OCI-LY7 (cell line): ENCODE measurements around the gene IPO11. TPM values are rescaled to one million over a fixed set of nuclear protein-coding genes. Genes with fewer than 3 reads are reported as not detected.

ENCODE experiments used
- BruUV-seq: library from RNA; stranded (reverse); fragments of 400-500 nt; replicated peaks from 2 replicates; lab custom pipeline; 2021; lab: Mats Ljungman, UMichigan
- CTCF ChIA-PET: fragments of 300-600 bp; sonication (Branson Sonifier 250); formaldehyde crosslinking; loops from one replicate; lab custom pipeline; 2022; ENCODE audit warnings: antibody characterized with exemption; ENCODE audit not compliant: unreplicated experiment; lab: Charles Lee
- POLR2A ChIA-PET: fragments of 300-600 bp; sonication (Branson Sonifier 250); formaldehyde crosslinking; loops from one replicate; lab custom pipeline; 2022; ENCODE audit warnings: antibody characterized with exemption; lab: Charles Lee
- DNase-seq: peaks from one replicate; pipeline ENCODE4 v3.0.0-alpha.2; 2015; ENCODE audit warnings: low spot score
- H2AFZ ChIP-seq: fragments of 200-600 bp; sonication (generic), shearing (Covaris generic); 2 replicates; pipeline ENCODE4 v1.6.1; 2014; ENCODE audit warnings: mild to moderate bottlenecking, antibody characterized with exemption, low read length, moderate library complexity
- H3K27ac ChIP-seq: fragments of 200-600 bp; sonication (generic); 2 replicates; pipeline ENCODE4 v1.5.1; 2014; ENCODE audit warnings: mixed run types, low read depth, mild to moderate bottlenecking, moderate library complexity, low read length, inconsistent platforms; ENCODE audit not compliant: poor library complexity, severe bottlenecking
- H3K36me3 ChIP-seq: fragments of 200-600 bp; sonication (generic); 2 replicates; pipeline ENCODE4 v1.6.1; 2014; ENCODE audit warnings: mild to moderate bottlenecking, antibody characterized with exemption, low read length, moderate library complexity, mixed read lengths; ENCODE audit not compliant: insufficient read depth
- H3K4me1 ChIP-seq: fragments of 200-600 bp; sonication (generic); 2 replicates; pipeline ENCODE4 v1.5.1; 2014; ENCODE audit warnings: mild to moderate bottlenecking, low read length; ENCODE audit not compliant: insufficient read depth, poor library complexity, severe bottlenecking
- H3K4me2 ChIP-seq: fragments of 200-600 bp; sonication (generic); 2 replicates; pipeline ENCODE4 v1.6.1; 2014; ENCODE audit warnings: mild to moderate bottlenecking, low read length
- H3K4me3 ChIP-seq: fragments of 200-600 bp; sonication (generic); 2 replicates; pipeline ENCODE4 v1.5.1; 2014; ENCODE audit warnings: mild to moderate bottlenecking, low read depth, low read length; ENCODE audit not compliant: poor library complexity, severe bottlenecking
- H3K79me2 ChIP-seq: fragments of 200-600 bp; sonication (generic); 2 replicates; pipeline ENCODE4 v1.6.1; 2016; ENCODE audit warnings: low read depth, mild to moderate bottlenecking, low read length, moderate library complexity, mixed read lengths; ENCODE audit not compliant: insufficient read depth
- H3K9me2 ChIP-seq: fragments of 200-600 bp; sonication (generic); 2 replicates; pipeline ENCODE4 v1.6.1; 2016; ENCODE audit warnings: mild to moderate bottlenecking, low read length, mixed read lengths; ENCODE audit not compliant: insufficient read depth
- H3K9me3 ChIP-seq: fragments of 200-600 bp; sonication (generic); 2 replicates; pipeline ENCODE4 v1.6.1; 2014; ENCODE audit warnings: mild to moderate bottlenecking, mixed run types, low read length, mixed read lengths
- H4K20me1 ChIP-seq: fragments of 200-600 bp; sonication (generic); 2 replicates; pipeline ENCODE4 v1.6.1; 2014; ENCODE audit warnings: mild to moderate bottlenecking, antibody characterized with exemption, low read length, moderate library complexity, mixed read lengths; ENCODE audit not compliant: insufficient read depth
- CTCF ChIP-seq: fragments of 200-600 bp; sonication (generic); conservative IDR thresholded peaks from 2 replicates; pipeline ENCODE4 v1.5.1; 2014; ENCODE audit warnings: mild to moderate bottlenecking, antibody characterized with exemption, low read length, moderate library complexity, mixed read lengths
- EZH2phosphoT487 ChIP-seq: fragments of 200-600 bp; sonication (generic); IDR thresholded peaks from 2 replicates; pipeline ENCODE4 v1.6.1; 2018; ENCODE audit warnings: low read depth, borderline replicate concordance, mild to moderate bottlenecking, mixed run types, antibody characterized with exemption, low read length, moderate library complexity, mixed read lengths
- intact Hi-C: fragments of 100-400 bp; cut with micrococcal nuclease; formaldehyde crosslinking; loops from one replicate; pipeline ENCODE4 v1.10.0; 2022; ENCODE audit not compliant: unreplicated experiment
- total RNA-seq, 2 experiments: library from RNA; depleted of rRNA in 1 of 2; stranded (reverse); fragments of >200 nt in 1 of 2; shearing (Covaris generic) in 1 of 2; gene quantifications; 2 replicates each; pipeline ENCODE4 v1.2.3, GENCODE V29; 2014 to 2022

Gene IPO11
- total RNA-seq, 2 experiments from 2014 or later = 26.1 to 59.9 TPM

- ChIA-PET CTCF (no interaction called here), POLR2A (interaction anchor here (0.7 to 1.9 kb wide), 5 partner anchors 11 to 50 kb away, joined by 3 to 10 read pairs (median 3); no protein-coding TSS in a partner anchor)
- H3K4me2 ChIP-seq = no peak overlapping the region
- H3K4me3 ChIP-seq = no peak overlapping the region
- no peaks in the 10 kb centered on the region for H3K9me2 ChIP-seq
- DNase-seq = no peak
- H3K27ac ChIP-seq = no peak overlapping the region
- H3K36me3 ChIP-seq = peaks cover 46% of the 10 kb centered on the region
- intact Hi-C loops = no loop called here
- no peaks in the 10 kb centered on the region for H3K79me2 ChIP-seq
- no peak overlapping the region for H2AFZ ChIP-seq
- H3K9me3 ChIP-seq = no peaks in the 10 kb centered on the region
- H3K4me1 ChIP-seq = no peaks in the 10 kb centered on the region
- H4K20me1 ChIP-seq = no peaks in the 10 kb centered on the region
- TF ChIP-seq CTCF (no peak), EZH2phosphoT487 (no peak)
- BruUV-seq = no TSS peak
Observed at GRCh38 chr5:62483556-62483955, 71.0 kb downstream of the IPO11 start.

- Histone ChIP-seq H3K9me2 (no peaks in the 10 kb centered on the region), H3K36me3 (peaks cover 58% of the 10 kb centered on the region), H4K20me1 (no peaks in the 10 kb centered on the region), H3K79me2 (no peaks in the 10 kb centered on the region), H2AFZ (no peak overlapping the region), H3K9me3 (no peaks in the 10 kb centered on the region), H3K4me2 (no peak overlapping the region), H3K27ac (no peak overlapping the region), H3K4me1 (no peaks in the 10 kb centered on the region), H3K4me3 (no peak overlapping the region)
- BruUV-seq = no TSS peak
- intact Hi-C loops = no loop called here
- TF ChIP-seq EZH2phosphoT487 (no peak), CTCF (no peak)
- CTCF ChIA-PET = no interaction called here
- DNase-seq = no peak
- POLR2A ChIA-PET = interaction anchor here (0.6 to 1.3 kb wide), 6 partner anchors 8 to 38 kb away, joined by 3 to 4 read pairs (median 4); no protein-coding TSS in a partner anchor
Observed at GRCh38 chr5:62486672-62487071, 74.1 kb downstream of the IPO11 start.

GRCh38 chr5:62488531-62488930 is 76.0 kb downstream of the IPO11 start:
- TF ChIP-seq EZH2phosphoT487 (no peak), CTCF (no peak)
- H3K9me2 ChIP-seq = no peaks in the 10 kb centered on the region
- H4K20me1 ChIP-seq = no peaks in the 10 kb centered on the region
- H3K36me3 ChIP-seq = peaks cover 59% of the 10 kb centered on the region
- ChIA-PET CTCF (no interaction called here), POLR2A (no interaction called here)
- DNase-seq = no peak
- H3K79me2 ChIP-seq = no peaks in the 10 kb centered on the region
- H3K4me1 ChIP-seq = peaks cover 13% of the 10 kb centered on the region
- no peak overlapping the region for H2AFZ ChIP-seq
- H3K27ac ChIP-seq = no peak overlapping the region
- H3K4me3 ChIP-seq = no peak overlapping the region
- intact Hi-C loops = no loop called here
- H3K9me3 ChIP-seq = no peaks in the 10 kb centered on the region
- BruUV-seq = no TSS peak
- no peak overlapping the region for H3K4me2 ChIP-seq
